ENCODE measurements around the gene FBXL4. TPM values are rescaled to one million over a fixed set of nuclear protein-coding genes. Genes with fewer than 3 reads are reported as not detected.

The FBXL4 gene
- total and polyA plus RNA-seq, 2 of the 8 experiments (the other 6 are each of a cell fraction or from before 2014, with no cell fraction given): 6.9 to 13.8 TPM

DNA sequence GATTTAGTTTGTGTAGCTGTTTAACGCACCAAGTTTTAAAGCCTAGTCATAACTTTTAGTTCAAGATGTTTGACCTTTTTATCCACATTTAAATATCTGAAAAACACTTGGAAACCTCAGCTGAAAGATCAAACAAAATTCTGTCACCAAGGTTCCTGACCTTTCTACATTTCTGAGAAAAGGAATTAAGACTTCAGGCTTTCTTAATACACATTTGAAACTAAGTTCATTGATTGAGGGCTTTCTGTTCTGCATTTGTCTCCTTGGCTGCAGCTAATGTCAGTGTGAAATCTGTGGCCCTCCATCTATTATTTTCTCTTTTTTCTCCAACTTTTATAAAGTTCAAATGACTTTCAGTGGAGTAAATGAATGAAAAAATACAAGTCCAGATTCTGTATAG is 22.7 kb upstream of the FBXL4 start (continued):
- TF ChIP-seq FOSL1 (IDR thresholded peaks at IDR 0.05; ENCODE audit: insufficient read depth, low read depth, low read length) (no peak), HDAC2 (IDR thresholded peaks at IDR 0.05; ENCODE audit: borderline replicate concordance in 1 of 2, low read depth in 2 of 2, low read length in 2 of 2) (no peak), PHF8 (conservative IDR thresholded peaks at IDR 0.05; ENCODE audit: low read depth, low read length) (no peak), HDAC6 (IDR thresholded peaks at IDR 0.05; ENCODE audit: low read depth, low read length) (no peak)

Data from H1 (cell line).